Right lung (tissue), 5 donors: Measurements from ENCODE around the gene EHD4. TPM values are rescaled to one million over a fixed set of nuclear protein-coding genes. Genes with fewer than 3 reads are reported as not detected.

Experiments
- DNase-seq, 2 donors: peaks; one replicate each; pipeline ENCODE4 v3.0.0-alpha.2; 2013
- polyA plus RNA-seq, 5 donors: library from polyadenylated mRNA; unstranded; fragments of 120-200 nt; gene quantifications; one replicate each; pipeline versions ENCODE4 v1.2.1 to v1.2.3, GENCODE V29; 2013; ENCODE audit warnings: inconsistent platforms in 1 of 5, low replicate concordance in 1 of 5; ENCODE audit not compliant: insufficient read length in 5 of 5, insufficient read depth in 1 of 5

The EHD4 gene
- polyA plus RNA-seq, 5 donors = 9.7 to 14.5 (median 11.9) TPM

GRCh38 chr15:41961595-41962202, 10.7 kb downstream of the EHD4 start:
- no peak for DNase-seq

- no peak for DNase-seq
Observed at GRCh38 chr15:41961001-41961518, 11.3 kb downstream of the EHD4 start.

GRCh38 chr15:41958002-41958420, 14.3 kb downstream of the EHD4 start:
- DNase-seq = no peak

- DNase-seq = no peak
Observed at GRCh38 chr15:41957021-41957897, 15.1 kb downstream of the EHD4 start.

- DNase-seq = no peak
Observed at GRCh38 chr15:41955807-41956525, 16.4 kb downstream of the EHD4 start.

- DNase-seq = no peak
Observed at GRCh38 chr15:41955100-41955499, 17.3 kb downstream of the EHD4 start.

- DNase-seq = no peak
Observed at GRCh38 chr15:41954036-41954435, 18.3 kb downstream of the EHD4 start.

GRCh38 chr15:41952013-41952563, 20.3 kb downstream of the EHD4 start:
- no peak for DNase-seq

- no peak for DNase-seq
Observed at GRCh38 chr15:41951571-41951970, 20.8 kb downstream of the EHD4 start.

GRCh38 chr15:41950489-41950888, 21.9 kb downstream of the EHD4 start:
- DNase-seq = no peak

GRCh38 chr15:41950127-41950483, 22.3 kb downstream of the EHD4 start:
- DNase-seq = no peak

GRCh38 chr15:41949401-41950126, 22.8 kb downstream of the EHD4 start:
- no peak for DNase-seq

GRCh38 chr15:41948490-41948889, 23.9 kb downstream of the EHD4 start:
- no peak for DNase-seq

- no peak for DNase-seq
Observed at GRCh38 chr15:41946970-41947369, 25.4 kb downstream of the EHD4 start.

- no peak for DNase-seq
Observed at GRCh38 chr15:41945731-41946130, 26.6 kb downstream of the EHD4 start.

GRCh38 chr15:41945221-41945620, 27.1 kb downstream of the EHD4 start:
- DNase-seq = no peak

GRCh38 chr15:41944313-41944940, 27.9 kb downstream of the EHD4 start:
- DNase-seq = no peak

- DNase-seq = no peak
Observed at GRCh38 chr15:41943543-41944312, 28.6 kb downstream of the EHD4 start.

- no peak for DNase-seq
Observed at GRCh38 chr15:41942886-41943285, 29.5 kb downstream of the EHD4 start.
